Activated naive CD4-positive, alpha-beta T cell treated with anti-CD3 and anti-CD28 coated beads for 36 hours (primary cell): ENCODE results near the gene PSRC1. TPM values are rescaled to one million over a fixed set of nuclear protein-coding genes. Genes with fewer than 3 reads are reported as not detected.

Experiments used
- CTCF ChIA-PET: fragments of 350-600 bp; sonication (Branson Sonifier 250); formaldehyde crosslinking; loops from one replicate; lab custom pipeline; 2021; ENCODE audit warnings: antibody characterized with exemption; lab: Charles Lee
- DNase-seq: peaks from one replicate; pipeline ENCODE4 v3.0.0-alpha.2; 2020
- H3K27ac Mint-ChIP-seq: one replicate; pipeline ENCODE4 v1.8.0; 2021; ENCODE audit warnings: mild to moderate bottlenecking, mixed read lengths
- H3K27me3 Mint-ChIP-seq: one replicate; pipeline ENCODE4 v1.8.0; 2021; ENCODE audit warnings: low read depth, mixed read lengths
- H3K36me3 Mint-ChIP-seq: one replicate; pipeline ENCODE4 v1.8.0; 2021; ENCODE audit warnings: low read depth, mixed read lengths
- H3K4me1 Mint-ChIP-seq: one replicate; pipeline ENCODE4 v1.8.0; 2021; ENCODE audit warnings: low read depth, mixed read lengths
- H3K4me3 Mint-ChIP-seq: one replicate; pipeline ENCODE4 v1.8.0; 2021; ENCODE audit warnings: mild to moderate bottlenecking, moderate library complexity, mixed read lengths
- H3K9me3 Mint-ChIP-seq: one replicate; pipeline ENCODE4 v1.8.0; 2021; ENCODE audit warnings: mixed read lengths
- intact Hi-C: fragments of 100-400 bp; cut with micrococcal nuclease; formaldehyde crosslinking; loops from one replicate; pipeline ENCODE4 v1.15.1; 2023
- total RNA-seq, 2 experiments: library from RNA; stranded (reverse); gene quantifications; one replicate each; pipeline ENCODE4 v1.2.3, GENCODE V29; 2021

The PSRC1 gene
- total RNA-seq, 2 experiments from 2014 or later = 19.3 to 21.5 TPM

DNA sequence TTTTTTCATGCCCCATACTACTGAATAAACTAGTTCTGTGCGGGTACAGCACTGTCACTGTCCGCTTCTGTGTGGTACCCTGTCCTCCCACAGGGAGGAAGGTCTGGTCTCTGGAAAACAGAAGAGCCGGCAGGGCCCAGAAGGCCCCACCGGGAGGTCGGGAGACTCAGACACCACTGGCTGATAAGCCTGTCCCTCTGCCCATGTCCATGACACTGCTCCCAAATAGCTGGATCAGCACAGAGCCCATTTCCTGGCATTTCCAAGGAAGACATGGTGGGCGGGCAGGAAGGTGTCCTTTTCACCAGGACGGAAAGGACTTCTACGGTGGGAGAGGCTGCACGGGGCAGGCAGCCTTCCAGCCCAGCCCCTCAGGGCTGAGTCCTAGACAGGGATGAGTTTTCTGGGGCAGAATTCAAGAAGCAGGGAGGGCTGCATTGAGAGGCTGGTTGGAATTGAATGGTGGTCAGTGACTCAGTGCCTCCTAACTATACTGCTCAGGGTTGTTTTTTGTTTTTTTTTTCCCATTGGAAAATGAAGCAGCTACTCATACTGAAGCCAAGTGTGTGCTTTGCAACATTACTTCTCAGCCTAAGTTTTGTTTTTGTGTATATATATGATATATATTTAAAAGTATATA is 7.1 kb downstream of the PSRC1 start:
- Mint-ChIP-seq H3K36me3 (no peaks in the 10 kb centered on the region), H3K4me1 (peaks cover 4% of the 10 kb centered on the region), H3K27me3 (no peaks in the 10 kb centered on the region), H3K27ac (no peak overlapping the region), H3K4me3 (no peak overlapping the region), H3K9me3 (no peaks in the 10 kb centered on the region)
- DNase-seq = no peak
- intact Hi-C loops = no loop called here
- CTCF ChIA-PET = interaction anchor here (0.7 to 8.9 kb wide), 10 partner anchors 11 to 326 kb away, joined by 3 to 126 read pairs (median 3); partner anchors contain the start of genes GNAI3 and SORT1

DNA sequence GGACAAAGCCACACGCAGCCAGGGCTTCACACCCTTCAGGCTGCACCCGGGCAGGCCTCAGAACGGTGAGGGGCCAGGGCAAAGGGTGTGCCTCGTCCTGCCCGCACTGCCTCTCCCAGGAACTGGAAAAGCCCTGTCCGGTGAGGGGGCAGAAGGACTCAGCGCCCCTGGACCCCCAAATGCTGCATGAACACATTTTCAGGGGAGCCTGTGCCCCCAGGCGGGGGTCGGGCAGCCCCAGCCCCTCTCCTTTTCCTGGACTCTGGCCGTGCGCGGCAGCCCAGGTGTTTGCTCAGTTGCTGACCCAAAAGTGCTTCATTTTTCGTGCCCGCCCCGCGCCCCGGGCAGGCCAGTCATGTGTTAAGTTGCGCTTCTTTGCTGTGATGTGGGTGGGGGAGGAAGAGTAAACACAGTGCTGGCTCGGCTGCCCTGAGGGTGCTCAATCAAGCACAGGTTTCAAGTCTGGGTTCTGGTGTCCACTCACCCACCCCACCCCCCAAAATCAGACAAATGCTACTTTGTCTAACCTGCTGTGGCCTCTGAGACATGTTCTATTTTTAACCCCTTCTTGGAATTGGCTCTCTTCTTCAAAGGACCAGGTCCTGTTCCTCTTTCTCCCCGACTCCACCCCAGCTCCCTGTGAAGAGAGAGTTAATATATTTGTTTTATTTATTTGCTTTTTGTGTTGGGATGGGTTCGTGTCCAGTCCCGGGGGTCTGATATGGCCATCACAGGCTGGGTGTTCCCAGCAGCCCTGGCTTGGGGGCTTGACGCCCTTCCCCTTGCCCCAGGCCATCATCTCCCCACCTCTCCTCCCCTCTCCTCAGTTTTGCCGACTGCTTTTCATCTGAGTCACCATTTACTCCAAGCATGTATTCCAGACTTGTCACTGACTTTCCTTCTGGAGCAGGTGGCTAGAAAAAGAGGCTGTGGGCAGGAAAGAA is 8.1 kb downstream of the PSRC1 start:
- CTCF ChIA-PET = interaction anchor here (8.9 kb wide), 1 partner anchor 124 kb away, joined by 126 read pairs; the partner anchor contains the start of gene SORT1
- Mint-ChIP-seq H3K4me1 (peaks cover 4% of the 10 kb centered on the region), H3K4me3 (no peak overlapping the region), H3K27me3 (no peaks in the 10 kb centered on the region), H3K36me3 (no peaks in the 10 kb centered on the region), H3K27ac (no peak overlapping the region), H3K9me3 (no peaks in the 10 kb centered on the region)
- no peak for DNase-seq
- intact Hi-C loops = no loop called here

GRCh38 chr1:109273570-109274288 is 9.2 kb downstream of the PSRC1 start:
- Mint-ChIP-seq H3K9me3 (no peaks in the 10 kb centered on the region), H3K4me3 (no peak overlapping the region), H3K4me1 (peaks cover 4% of the 10 kb centered on the region), H3K27me3 (no peaks in the 10 kb centered on the region), H3K36me3 (no peaks in the 10 kb centered on the region), H3K27ac (no peak overlapping the region)
- DNase-seq = no peak
- CTCF ChIA-PET = interaction anchor here (0.8 kb wide), 1 partner anchor 215 kb away, joined by 3 read pairs; no protein-coding TSS in a partner anchor
- intact Hi-C loops = no loop called here

- intact Hi-C loops = no loop called here
- Mint-ChIP-seq H3K27ac (no peak overlapping the region), H3K27me3 (no peaks in the 10 kb centered on the region), H3K4me1 (peaks cover 4% of the 10 kb centered on the region), H3K9me3 (no peaks in the 10 kb centered on the region), H3K4me3 (no peak overlapping the region), H3K36me3 (no peaks in the 10 kb centered on the region)
- CTCF ChIA-PET = interaction anchor here (0.8 kb wide), 1 partner anchor 214 kb away, joined by 3 read pairs; no protein-coding TSS in a partner anchor
- DNase-seq = no peak
These were observed 10.0 kb downstream of the PSRC1 start for GRCh38 chr1:109272831-109273547.

DNA sequence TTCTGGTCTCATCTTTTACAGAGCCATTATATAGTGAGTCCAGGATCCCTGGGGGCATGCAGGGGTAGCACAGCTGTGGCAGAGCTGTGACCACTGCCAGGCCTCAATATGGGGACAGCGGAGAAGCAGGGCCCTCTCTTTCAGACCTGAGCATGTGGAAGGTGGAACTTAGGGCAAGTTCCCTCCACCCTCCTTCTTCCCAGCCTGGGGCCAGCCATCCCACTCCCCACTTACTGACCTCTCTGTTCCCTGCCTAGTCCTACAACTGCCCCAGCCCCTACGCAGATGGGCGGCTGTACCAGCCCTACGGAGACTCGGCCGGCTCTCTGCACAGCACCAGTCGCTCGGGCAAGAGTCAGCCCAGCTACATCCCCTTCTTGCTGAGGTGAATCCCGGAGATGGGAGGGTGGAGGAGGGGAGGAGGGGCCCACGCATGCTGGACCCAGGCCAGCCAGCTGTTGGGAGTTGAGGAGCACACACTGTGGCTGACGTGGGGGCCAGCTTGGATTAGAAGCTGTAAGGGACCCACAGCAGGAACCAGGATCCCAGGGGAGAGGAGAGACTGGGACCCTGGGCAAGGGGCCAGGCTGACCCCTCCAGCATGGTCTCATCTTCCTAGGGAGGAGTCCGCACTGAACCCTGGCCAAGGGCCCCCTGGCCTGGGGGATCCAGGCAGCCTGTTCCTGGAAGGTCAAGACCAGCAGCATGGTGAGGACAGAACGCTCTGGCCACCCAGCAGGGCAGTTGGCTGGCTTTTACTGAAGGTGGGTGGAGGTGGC is 10.7 kb downstream of the PSRC1 start:
- intact Hi-C loops = no loop called here
- no peak overlapping the region for H3K4me3 Mint-ChIP-seq
- no peaks in the 10 kb centered on the region for H3K9me3 Mint-ChIP-seq
- CTCF ChIA-PET = no interaction called here
- DNase-seq = no peak
- no peaks in the 10 kb centered on the region for H3K27me3 Mint-ChIP-seq
- no peak overlapping the region for H3K27ac Mint-ChIP-seq
- no peaks in the 10 kb centered on the region for H3K36me3 Mint-ChIP-seq
- H3K4me1 Mint-ChIP-seq = peaks cover 4% of the 10 kb centered on the region

DNA sequence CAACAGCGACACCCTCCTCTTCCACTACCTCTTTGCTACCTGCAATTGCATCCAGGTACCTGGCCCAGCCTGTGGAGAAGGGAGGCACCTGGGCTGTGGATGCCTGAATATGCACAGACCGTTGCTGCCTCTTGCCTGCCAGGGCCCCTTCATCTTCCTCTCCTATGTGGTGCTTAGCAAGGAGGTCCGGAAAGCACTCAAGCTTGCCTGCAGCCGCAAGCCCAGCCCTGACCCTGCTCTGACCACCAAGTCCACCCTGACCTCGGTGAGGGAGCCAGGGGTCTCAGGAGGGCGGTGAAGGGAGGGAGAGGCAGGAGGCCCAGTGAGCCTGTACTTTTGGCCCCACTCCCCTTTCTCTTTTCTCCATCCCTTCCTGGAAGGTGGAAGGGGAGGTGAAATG is 11.5 kb downstream of the PSRC1 start:
- CTCF ChIA-PET = no interaction called here
- no peaks in the 10 kb centered on the region for H3K36me3 Mint-ChIP-seq
- no peak for DNase-seq
- no peaks in the 10 kb centered on the region for H3K9me3 Mint-ChIP-seq
- intact Hi-C loops = no loop called here
- no peak overlapping the region for H3K4me3 Mint-ChIP-seq
- peaks cover 4% of the 10 kb centered on the region for H3K4me1 Mint-ChIP-seq
- no peak overlapping the region for H3K27ac Mint-ChIP-seq
- no peaks in the 10 kb centered on the region for H3K27me3 Mint-ChIP-seq

GRCh38 chr1:109270623-109271317 is 12.2 kb downstream of the PSRC1 start:
- H3K36me3 Mint-ChIP-seq = no peaks in the 10 kb centered on the region
- H3K4me3 Mint-ChIP-seq = no peak overlapping the region
- peaks cover 4% of the 10 kb centered on the region for H3K4me1 Mint-ChIP-seq
- no peaks in the 10 kb centered on the region for H3K9me3 Mint-ChIP-seq
- H3K27ac Mint-ChIP-seq = no peak overlapping the region
- DNase-seq = no peak
- CTCF ChIA-PET = no interaction called here
- intact Hi-C loops = no loop called here
- no peaks in the 10 kb centered on the region for H3K27me3 Mint-ChIP-seq

GRCh38 chr1:109269981-109270622 is 12.8 kb downstream of the PSRC1 start:
- Mint-ChIP-seq H3K4me1 (peaks cover 4% of the 10 kb centered on the region), H3K4me3 (no peak overlapping the region), H3K27me3 (no peaks in the 10 kb centered on the region), H3K9me3 (no peaks in the 10 kb centered on the region), H3K27ac (no peak overlapping the region), H3K36me3 (no peaks in the 10 kb centered on the region)
- CTCF ChIA-PET = no interaction called here
- intact Hi-C loops = no loop called here
- no peak for DNase-seq

DNA sequence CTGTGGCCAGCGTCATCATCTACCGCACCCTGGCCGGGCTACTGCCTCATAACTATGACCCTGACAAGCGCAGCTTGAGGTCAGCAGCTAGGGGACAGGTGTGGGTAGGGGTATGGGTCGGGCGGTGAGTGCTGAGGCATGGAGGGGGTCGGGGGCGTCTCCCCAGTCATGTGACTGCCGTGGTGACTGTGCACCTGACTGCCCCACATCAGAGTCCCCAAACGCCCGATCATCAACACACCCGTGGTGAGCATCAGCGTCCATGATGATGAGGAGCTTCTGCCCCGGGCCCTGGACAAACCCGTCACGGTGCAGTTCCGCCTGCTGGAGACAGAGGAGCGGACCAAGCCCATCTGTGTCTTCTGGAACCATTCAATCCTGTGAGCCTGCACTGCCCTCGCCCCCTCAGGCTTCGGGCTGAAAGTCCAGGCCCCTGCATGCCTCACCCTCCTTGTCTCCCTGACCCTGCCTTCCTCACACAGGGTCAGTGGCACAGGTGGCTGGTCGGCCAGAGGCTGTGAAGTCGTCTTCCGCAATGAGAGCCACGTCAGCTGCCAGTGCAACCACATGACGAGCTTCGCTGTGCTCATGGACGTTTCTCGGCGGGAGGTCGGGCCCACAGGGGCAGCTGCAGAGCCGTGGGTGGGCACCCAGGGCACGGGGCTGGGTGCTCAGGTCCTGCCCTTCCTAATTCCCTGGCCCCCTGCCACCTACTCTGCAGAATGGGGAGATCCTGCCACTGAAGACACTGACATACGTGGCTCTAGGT is 13.5 kb downstream of the PSRC1 start:
- H3K36me3 Mint-ChIP-seq = no peaks in the 10 kb centered on the region
- no peaks in the 10 kb centered on the region for H3K9me3 Mint-ChIP-seq
- intact Hi-C loops = no loop called here
- H3K27ac Mint-ChIP-seq = no peak overlapping the region
- H3K4me3 Mint-ChIP-seq = no peak overlapping the region
- H3K27me3 Mint-ChIP-seq = no peaks in the 10 kb centered on the region
- no peak for DNase-seq
- CTCF ChIA-PET = interaction anchor here (1.3 kb wide), 1 partner anchor 262 kb away, joined by 5 read pairs; no protein-coding TSS in a partner anchor
- peaks cover 4% of the 10 kb centered on the region for H3K4me1 Mint-ChIP-seq
